Aorta (tissue), 5 donors: ENCODE measurements around the gene REN. TPM values are rescaled to one million over a fixed set of nuclear protein-coding genes. Genes with fewer than 3 reads are reported as not detected.

Source experiments
- ATAC-seq: fragments of 200-7000 bp; cut with Tn5 transposase; one replicate; pipeline ENCODE4 v1.9.1; 2022; ENCODE audit warnings: moderate library complexity; ENCODE audit not compliant: low FRiP score
- DNase-seq, 2 donors: peaks; one replicate each; pipeline ENCODE4 v3.0.0-alpha.2; 2020
- H3K27ac ChIP-seq, 2 donors: one replicate each; pipeline ENCODE4 v1.5.1; 2013; ENCODE audit warnings: low read length in 2 of 2, mild to moderate bottlenecking in 2 of 2, moderate library complexity in 2 of 2, control low read depth in 1 of 2, inconsistent platforms in 1 of 2, low read depth in 1 of 2
- H3K27me3 ChIP-seq, 2 donors: one replicate each; pipeline ENCODE4 v1.6.1; 2013; ENCODE audit warnings: control low read depth in 1 of 2, low read length in 1 of 2, mild to moderate bottlenecking in 1 of 2, moderate library complexity in 1 of 2; ENCODE audit not compliant: insufficient read depth in 2 of 2, control insufficient read depth in 1 of 2
- H3K36me3 ChIP-seq, 2 donors: one replicate each; pipeline ENCODE4 v1.6.1; 2013; ENCODE audit warnings: control low read depth in 1 of 2, low read length in 1 of 2, mild to moderate bottlenecking in 1 of 2; ENCODE audit not compliant: insufficient read depth in 2 of 2, control insufficient read depth in 1 of 2
- H3K4me1 ChIP-seq, 2 donors: one replicate each; pipeline ENCODE4 v1.6.1; 2013; ENCODE audit warnings: low read length in 2 of 2, control low read depth in 1 of 2, mild to moderate bottlenecking in 1 of 2, moderate library complexity in 1 of 2; ENCODE audit not compliant: insufficient read depth in 2 of 2, control insufficient read depth in 1 of 2
- H3K4me3 ChIP-seq, 2 donors: one replicate each; pipeline ENCODE4 v1.5.1; 2013; ENCODE audit warnings: low read length in 2 of 2, control low read depth in 1 of 2, mild to moderate bottlenecking in 1 of 2
- H3K9me3 ChIP-seq: one replicate; pipeline ENCODE4 v1.6.1; 2013; ENCODE audit warnings: mild to moderate bottlenecking, low read length; ENCODE audit not compliant: control insufficient read depth
- WGBS, 2 donors: extraction: QIAGEN DNeasy Blood & Tissue Kit; methylation state at CpG; one replicate each; pipeline ENCODE4 v1.1.7; 2013; 5-methylcytosine and 5-hydroxymethylcytosine counted together
- intact Hi-C, 2 donors: fragments of 100-400 bp; cut with DNase I; formaldehyde crosslinking; loops; one replicate each; pipeline versions ENCODE4 v1.14.2 to v1.15.0; 2022
- polyA plus RNA-seq, 2 donors: library from polyadenylated mRNA; stranded (reverse); fragments of 200-250 nt; gene quantifications; one replicate each; pipeline ENCODE4 v1.2.3, GENCODE V29; 2013
- total RNA-seq, 2 donors: library from RNA; stranded (reverse); fragmentation: NEBNext Ultra II Directional; extraction: Animal tissue kit (Norgen Biotek cat#: 25700); gene quantifications; one replicate each; pipeline ENCODE4 v1.2.1, GENCODE V29; 2021
- donor health status: healthy with polysubstance abuse.
- donor health status: Bipolar disorder and iron deficiency.
- donor health status: DM: no; HTN: no; CAD: no.
- donor health status: DM: no; HTN: no; CAD: no.
- donor health status: DM: yes; HTN: yes; CAD: no.

REN gene
- total and polyA plus RNA-seq, 4 donors: not detected

GRCh38 chr1:204134103-204134502 lies 32.0 kb downstream of the REN start:
- no peak for ATAC-seq
- no peaks in the 10 kb centered on the region for H3K27me3 ChIP-seq
- no peak overlapping the region for H3K4me3 ChIP-seq
- whole genome bisulfite sequencing, 2 donors: 83 to 89% methylated on average over 11 of the region's 11 CpGs
- no peaks in the 10 kb centered on the region for H3K9me3 ChIP-seq
- peaks cover 0 to 8% of the 10 kb centered on the region in 2 donors for H3K36me3 ChIP-seq
- no peak for DNase-seq
- intact Hi-C loops: no loop called here
- no peaks in the 10 kb centered on the region for H3K4me1 ChIP-seq
- no peak overlapping the region for H3K27ac ChIP-seq

- 52 to 59% methylated on average over 6 of the region's 6 CpGs for WGBS, 2 donors
- Histone ChIP-seq H3K27me3 (no peaks in the 10 kb centered on the region), H3K4me3 (no peak overlapping the region), H3K4me1 (no peaks in the 10 kb centered on the region), H3K27ac (no peak overlapping the region), H3K9me3 (no peaks in the 10 kb centered on the region), H3K36me3 (no peaks in the 10 kb centered on the region)
- ATAC-seq (no peak), DNase-seq (no peak)
- intact Hi-C loops: no loop called here
Observed at GRCh38 chr1:204132718-204133117, 33.4 kb downstream of the REN start.

GRCh38 chr1:204131978-204132377 lies 34.2 kb downstream of the REN start:
- Histone ChIP-seq H3K4me1 (no peaks in the 10 kb centered on the region), H3K27me3 (no peaks in the 10 kb centered on the region), H3K36me3 (no peaks in the 10 kb centered on the region), H3K4me3 (no peak overlapping the region), H3K9me3 (no peaks in the 10 kb centered on the region), H3K27ac (no peak overlapping the region)
- DNase-seq: no peak
- 89 to 92% methylated on average over 4 of the region's 4 CpGs for WGBS, 2 donors
- intact Hi-C loops: no loop called here
- no peak for ATAC-seq

- no peak overlapping the region for H3K27ac ChIP-seq
- no peaks in the 10 kb centered on the region for H3K9me3 ChIP-seq
- intact Hi-C loops: no loop called here
- H3K4me3 ChIP-seq: no peak overlapping the region
- WGBS, 2 donors: 43 to 46% methylated on average over 11 of the region's 11 CpGs
- ATAC-seq (no peak), DNase-seq (no peak)
- no peaks in the 10 kb centered on the region for H3K27me3 ChIP-seq
- no peaks in the 10 kb centered on the region for H3K36me3 ChIP-seq
- H3K4me1 ChIP-seq: no peaks in the 10 kb centered on the region
Observed at GRCh38 chr1:204130981-204131892, 34.9 kb downstream of the REN start.

- ATAC-seq: no peak
- intact Hi-C loops: no loop called here
- DNase-seq: no peak
- Histone ChIP-seq H3K27ac (no peak overlapping the region), H3K4me3 (no peak overlapping the region), H3K9me3 (no peaks in the 10 kb centered on the region), H3K27me3 (no peaks in the 10 kb centered on the region), H3K36me3 (no peaks in the 10 kb centered on the region), H3K4me1 (no peaks in the 10 kb centered on the region)
- 41 to 43% methylated on average over 4 of the region's 4 CpGs for WGBS, 2 donors
Observed at GRCh38 chr1:204130178-204130577, 36.0 kb downstream of the REN start.

- H3K9me3 ChIP-seq: no peaks in the 10 kb centered on the region
- no peaks in the 10 kb centered on the region for H3K36me3 ChIP-seq
- ATAC-seq (peak; percentile 86), DNase-seq (peak; percentile 76 to 91)
- H3K4me1 ChIP-seq: no peaks in the 10 kb centered on the region
- no peak overlapping the region for H3K27ac ChIP-seq
- intact Hi-C loops: loop anchor here (2.0 kb wide), 2 partner anchors 56 to 268 kb away; partner anchors contain the start of genes SNRPE (in 1 of the 2) and SOX13 (in 1 of the 2)
- 13 to 21% methylated on average over 21 to 29 of the region's 29 CpGs for WGBS, 2 donors
- no peaks in the 10 kb centered on the region for H3K27me3 ChIP-seq
- no peak overlapping the region for H3K4me3 ChIP-seq
Observed at GRCh38 chr1:204128964-204129896, 36.9 kb downstream of the REN start.

GRCh38 chr1:204128464-204128963 lies 37.6 kb downstream of the REN start:
- H3K4me3 ChIP-seq: no peak overlapping the region

GRCh38 chr1:204127597-204128242 lies 38.4 kb downstream of the REN start:
- H3K27ac ChIP-seq: no peak overlapping the region
- H3K27me3 ChIP-seq: no peaks in the 10 kb centered on the region
- no peaks in the 10 kb centered on the region for H3K9me3 ChIP-seq
- intact Hi-C loops: loop anchor here (2.0 kb wide), 2 partner anchors 55 to 267 kb away; partner anchors contain the start of genes SNRPE (in 2 of the 2) and SOX13 (in 2 of the 2)
- H3K4me3 ChIP-seq: no peak overlapping the region
- ATAC-seq: peak; percentile 74
- peaks cover 0 to 1% of the 10 kb centered on the region in 2 donors for H3K36me3 ChIP-seq
- no peaks in the 10 kb centered on the region for H3K4me1 ChIP-seq
- WGBS, 2 donors: 13 to 14% methylated on average over 5 of the region's 5 CpGs
- peak; percentile 78 to 89 for DNase-seq

More at GRCh38 chr1:204128464-204128963, 37.6 kb downstream of the REN start:
- H3K27ac ChIP-seq: no peak overlapping the region
- H3K4me1 ChIP-seq: no peaks in the 10 kb centered on the region
- WGBS, 2 donors: 65 to 79% methylated on average over 4 of the region's 4 CpGs
- DNase-seq (no peak), ATAC-seq (no peak)
- intact Hi-C loops: loop anchor here (2.0 kb wide), 2 partner anchors 56 to 268 kb away; partner anchors contain the start of genes SNRPE (in 1 of the 2) and SOX13 (in 1 of the 2)
- no peaks in the 10 kb centered on the region for H3K36me3 ChIP-seq
- no peaks in the 10 kb centered on the region for H3K27me3 ChIP-seq
- H3K9me3 ChIP-seq: no peaks in the 10 kb centered on the region
